K562 (cell line): Measurements from ENCODE around the gene SDK1. TPM values are rescaled to one million over a fixed set of nuclear protein-coding genes. Genes with fewer than 3 reads are reported as not detected.
A peak's percentile ranks its signal among the peaks of the same experiment; 100 is the strongest.

Source experiments
- ATAC-seq: fragments of 200-7000 bp; cut with Tn5 transposase; 3 replicates; pipeline ENCODE4 v1.9.1; 2020; ENCODE audit warnings: moderate library complexity
- BruUV-seq: library from RNA; stranded (reverse); fragments of 400-500 nt; replicated peaks from 2 replicates; lab custom pipeline; 2021; lab: Mats Ljungman, UMichigan
- CTCF ChIA-PET: fragments of 300-600 bp; formaldehyde crosslinking; extraction: SDS; loops from one replicate; lab custom pipeline; 2021; ENCODE audit warnings: low intra/inter-chr PET ratio; lab: Yijun Ruan, JAX
- POLR2A ChIA-PET: fragments of 300-600, 350-650 bp; sonication (Branson Sonifier 250); formaldehyde crosslinking; extraction: SDS; loops from one replicate; lab custom pipeline; 2021; ENCODE audit warnings: antibody characterized with exemption, inconsistent platforms; lab: Yijun Ruan, JAX
- DNase-seq, 4 experiments: peaks; one replicate each; pipeline versions ENCODE4 v3.0.0 to v3.0.0-alpha.2; 2011 to 2018; ENCODE audit warnings: low spot score in 3 of 4, mixed read lengths in 3 of 4; ENCODE audit errors: extremely low read depth in 1 of 4
- FAIRE-seq: peaks from 2 replicates; lab custom pipeline; 2011; peaks lifted over from hg19 to GRCh38; lab: Jason Lieb, UNC
- H2AFZ ChIP-seq: 2 replicates; pipeline ENCODE4 v1.6.0; 2011; ENCODE audit warnings: low read depth, low read length, control low read depth, inconsistent platforms
- H3K27ac ChIP-seq: fragments of 200-600 bp; 3 replicates; pipeline ENCODE4 v1.8.0; 2011; ENCODE audit warnings: low read depth, mild to moderate bottlenecking, control low read depth, inconsistent platforms, low read length, moderate library complexity, mixed read lengths; ENCODE audit errors: extremely low read depth
- H3K27me3 ChIP-seq, 2 experiments: fragments of 300-600 bp in 1 of 2; 2 replicates in 1 of 2; 3 replicates in 1 of 2; pipeline versions ENCODE4 v1.6.0 to v1.8.0; 2011; ENCODE audit warnings: inconsistent platforms in 2 of 2, low read length in 2 of 2, mild to moderate bottlenecking in 1 of 2, mixed read lengths in 1 of 2, moderate library complexity in 1 of 2; ENCODE audit not compliant: control insufficient read depth in 2 of 2, insufficient read depth in 2 of 2
- H3K36me3 ChIP-seq: fragments of 300-600 bp; 3 replicates; pipeline ENCODE4 v1.8.0; 2011; ENCODE audit warnings: mild to moderate bottlenecking, low read length, inconsistent platforms; ENCODE audit not compliant: control insufficient read depth, insufficient read depth
- H3K4me1 ChIP-seq, 2 experiments: fragments of 200-600 bp in 1 of 2; replicated peaks in 1 of 2; 2 replicates in 1 of 2; 3 replicates in 1 of 2; pipeline versions ENCODE4 v1.5.1 to v1.8.0; 2011; ENCODE audit warnings: inconsistent platforms in 2 of 2, low read length in 2 of 2, mild to moderate bottlenecking in 1 of 2, mixed read lengths in 1 of 2, moderate library complexity in 1 of 2; ENCODE audit not compliant: control insufficient read depth in 2 of 2, insufficient read depth in 2 of 2
- H3K4me2 ChIP-seq: 2 replicates; pipeline ENCODE4 v1.6.1; 2011; ENCODE audit warnings: low read length, control low read depth, inconsistent platforms, mixed read lengths; ENCODE audit not compliant: insufficient read depth
- H3K4me3 ChIP-seq: fragments of 200-600 bp; sonication (generic), shearing (Covaris generic); 2 replicates; pipeline ENCODE4 v1.5.1; 2016; ENCODE audit warnings: control low read depth, inconsistent platforms
- H3K79me2 ChIP-seq: fragments of 200-600 bp; 3 replicates; pipeline ENCODE4 v1.8.0; 2011; ENCODE audit warnings: low read length, inconsistent platforms; ENCODE audit not compliant: control insufficient read depth, insufficient read depth
- H3K9ac ChIP-seq, 2 experiments: 2 replicates each; pipeline versions ENCODE4 v1.6.0 to v1.6.1; 2011; ENCODE audit warnings: low read depth in 2 of 2, low read length in 2 of 2, control low read depth in 1 of 2, inconsistent platforms in 1 of 2, mild to moderate bottlenecking in 1 of 2, mixed read lengths in 1 of 2; ENCODE audit not compliant: insufficient read depth in 1 of 2
- H3K9me1 ChIP-seq: one replicate; pipeline ENCODE4 v1.6.0; 2011; ENCODE audit warnings: inconsistent platforms, mild to moderate bottlenecking, low read length, moderate library complexity; ENCODE audit not compliant: control insufficient read depth, insufficient read depth
- H3K9me3 ChIP-seq: replicated peaks from 2 replicates; pipeline ENCODE4 v1.5.1; 2011; ENCODE audit warnings: low read depth, low read length, inconsistent platforms; ENCODE audit not compliant: control insufficient read depth, insufficient read depth
- H4K20me1 ChIP-seq: replicated peaks from 2 replicates; pipeline ENCODE4 v1.6.1; 2011; ENCODE audit warnings: low read length, inconsistent platforms, mixed read lengths; ENCODE audit not compliant: control insufficient read depth, insufficient read depth
- CC2D1A ChIP-seq: fragments of 450-650 bp; IDR thresholded peaks from 2 replicates; pipeline ENCODE4 v1.6.1; 2017; ENCODE audit warnings: mild to moderate bottlenecking
- FOXJ3 ChIP-seq: sonication (generic); formaldehyde crosslinking; IDR thresholded peaks from 2 replicates; pipeline ENCODE4 v1.4.0; 2020; ENCODE audit warnings: mild to moderate bottlenecking, missing genetic modification reagents
- HLTF ChIP-seq: fragments of 450-650 bp; IDR thresholded peaks from 2 replicates; pipeline ENCODE4 v1.6.1; 2016
- MIER1 ChIP-seq: fragments of 450-650 bp; IDR thresholded peaks from 2 replicates; pipeline ENCODE4 v1.6.1; 2016; ENCODE audit warnings: antibody characterized with exemption, mild to moderate bottlenecking, low read depth
- NCOA1 ChIP-seq: fragments of 450-650 bp; IDR thresholded peaks from 2 replicates; pipeline ENCODE4 v1.6.1; 2016; ENCODE audit warnings: low read depth
- PRPF4 ChIP-seq: fragments of 200-400 bp; formaldehyde crosslinking; IDR thresholded peaks from one replicate; pipeline ENCODE4 v1.6.1; 2017; ENCODE audit warnings: low read length, low read depth, mild to moderate bottlenecking; ENCODE audit not compliant: insufficient read depth, poor library complexity, severe bottlenecking
- RFX1 ChIP-seq: fragments of 450-650 bp; IDR thresholded peaks from 2 replicates; pipeline ENCODE4 v1.6.1; 2016; ENCODE audit warnings: mild to moderate bottlenecking, moderate library complexity
- ZNF589 ChIP-seq: fragments of 200-800 bp; sonication (Bioruptor generic); IDR thresholded peaks from 2 replicates; pipeline ENCODE4 v1.6.1; 2016; ENCODE audit warnings: low read depth, missing genetic modification characterization, missing compliant biosample characterization
- ZNF717 ChIP-seq: fragments of 250-450 bp; sonication (Bioruptor Pico); IDR thresholded peaks from 2 replicates; pipeline ENCODE4 v1.5.0; 2021
- WGBS: fragments of 100-300 bp; shearing (Covaris generic); methylation state at CpG from one replicate; pipeline ENCODE4 v1.1.6; 2016; ENCODE audit warnings: low coverage, mixed read lengths; ENCODE audit not compliant: insufficient coverage; ENCODE audit errors: missing lambda C conversion rate; 5-methylcytosine and 5-hydroxymethylcytosine counted together
- in situ Hi-C: fragments of 300-500 bp; cut with MboI; formaldehyde crosslinking; loops from 4 replicates; pipeline ENCODE4 v1.15.0; 2018; ENCODE audit warnings: inconsistent platforms, mixed read lengths
- intact Hi-C: fragments of 100-400 bp; cut with micrococcal nuclease; formaldehyde crosslinking; loops from 2 replicates; pipeline ENCODE4 v1.14.2; 2022
- polyA plus RNA-seq, 8 experiments: library from polyadenylated mRNA; depleted of rRNA in 4 of 8; stranded (reverse) in 5 of 8; unstranded in 3 of 8; fragments of >200 nt; fragmentation: Nextera tagmentation in 2 of 8; fragmentation: Illumina TruSeq in 1 of 8; extraction: Ambion mirVana in 2 of 8; extraction: Trizol in 1 of 8; gene quantifications; 2 replicates each; pipeline versions ENCODE4 v1.2.1 to v1.2.3, GENCODE V29; 2011 to 2014; ENCODE audit warnings: inconsistent platforms in 1 of 8, missing spikeins in 1 of 8
- total RNA-seq, 7 experiments: library from RNA; depleted of rRNA in 6 of 7; stranded (reverse); fragments of >200 nt in 6 of 7; fragmentation: Illumina TruSeq in 2 of 7; extraction: Trizol in 2 of 7; gene quantifications; 2 replicates each; pipeline versions ENCODE4 v1.2.1 to v1.2.3, GENCODE V29; 2011 to 2021; ENCODE audit warnings: low replicate concordance in 1 of 7
- TF ChIP-seq, protein P1 (sequence below): sonication (generic); formaldehyde crosslinking; IDR thresholded peaks from 2 replicates; pipeline ENCODE4 v1.8.1; 2023; ENCODE audit warnings: mild to moderate bottlenecking, missing genetic modification reagents
- TF ChIP-seq, protein P2 (sequence below): fragments of 450-650 bp; IDR thresholded peaks from 2 replicates; pipeline ENCODE4 v1.6.1; 2016; ENCODE audit warnings: borderline replicate concordance
- TF ChIP-seq, protein P3 (sequence below): fragments of 450-650 bp; IDR thresholded peaks from one replicate; pipeline ENCODE4 v1.6.1; 2018; ENCODE audit warnings: mild to moderate bottlenecking, moderate library complexity; ENCODE audit not compliant: partially characterized antibody
- TF ChIP-seq, protein P4 (sequence below): sonication (generic); formaldehyde crosslinking; IDR thresholded peaks from 2 replicates; pipeline ENCODE4 v1.8.0; 2022; ENCODE audit warnings: mild to moderate bottlenecking, low read depth, missing genetic modification reagents
- TF ChIP-seq, protein P5 (sequence below): fragments of 450-650 bp; IDR thresholded peaks from 2 replicates; pipeline ENCODE4 v1.6.1; 2014; ENCODE audit warnings: low read depth, mild to moderate bottlenecking, moderate library complexity, borderline replicate concordance

The SDK1 gene
- total and polyA plus RNA-seq, 9 of the 15 experiments (the other 6 are each of a cell fraction or from before 2014, with no cell fraction given) = 0.16 TPM; not detected in 8

DNA sequence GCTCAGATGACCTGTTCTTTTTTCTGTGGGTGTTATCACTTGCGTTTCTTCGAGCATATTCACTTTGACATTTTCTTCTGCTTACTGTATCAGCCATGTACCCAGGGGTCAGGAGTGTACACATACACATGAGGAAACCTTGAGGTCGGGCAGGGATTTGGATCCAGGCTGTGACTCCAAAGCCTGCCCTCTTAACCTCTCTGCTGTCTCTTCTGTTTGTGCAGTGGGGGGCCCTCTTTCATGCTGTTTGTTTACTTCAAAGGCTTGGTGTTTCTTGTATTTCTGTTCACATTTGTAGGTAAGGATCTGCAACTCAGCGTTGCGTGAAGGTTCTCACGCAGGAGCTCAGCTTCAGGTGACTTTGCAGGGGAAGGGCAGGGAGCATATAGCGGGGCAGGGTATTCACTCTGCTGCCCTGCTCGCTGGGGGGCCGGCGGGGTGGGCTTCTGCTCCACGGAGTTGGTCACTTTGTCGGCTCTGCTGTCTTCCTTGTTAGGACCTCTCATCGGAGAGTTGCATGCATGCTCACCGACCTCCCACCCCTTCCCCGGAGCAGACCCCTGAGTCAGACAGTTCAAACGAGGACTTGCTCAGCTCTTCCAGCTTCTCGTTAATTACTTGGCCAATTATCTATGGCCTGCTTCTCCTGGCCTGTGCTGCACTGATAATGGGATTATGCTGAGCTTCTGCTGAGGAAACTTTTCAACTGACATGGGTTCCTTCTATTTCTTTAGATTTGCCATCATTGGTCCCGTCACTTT, 77.5 kb downstream of the SDK1 start (continued):
- TF ChIP-seq, protein P1, sequence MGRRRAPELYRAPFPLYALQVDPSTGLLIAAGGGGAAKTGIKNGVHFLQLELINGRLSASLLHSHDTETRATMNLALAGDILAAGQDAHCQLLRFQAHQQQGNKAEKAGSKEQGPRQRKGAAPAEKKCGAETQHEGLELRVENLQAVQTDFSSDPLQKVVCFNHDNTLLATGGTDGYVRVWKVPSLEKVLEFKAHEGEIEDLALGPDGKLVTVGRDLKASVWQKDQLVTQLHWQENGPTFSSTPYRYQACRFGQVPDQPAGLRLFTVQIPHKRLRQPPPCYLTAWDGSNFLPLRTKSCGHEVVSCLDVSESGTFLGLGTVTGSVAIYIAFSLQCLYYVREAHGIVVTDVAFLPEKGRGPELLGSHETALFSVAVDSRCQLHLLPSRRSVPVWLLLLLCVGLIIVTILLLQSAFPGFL (CRISPR knock-in tag) = no peak
- TF ChIP-seq, protein P2, sequence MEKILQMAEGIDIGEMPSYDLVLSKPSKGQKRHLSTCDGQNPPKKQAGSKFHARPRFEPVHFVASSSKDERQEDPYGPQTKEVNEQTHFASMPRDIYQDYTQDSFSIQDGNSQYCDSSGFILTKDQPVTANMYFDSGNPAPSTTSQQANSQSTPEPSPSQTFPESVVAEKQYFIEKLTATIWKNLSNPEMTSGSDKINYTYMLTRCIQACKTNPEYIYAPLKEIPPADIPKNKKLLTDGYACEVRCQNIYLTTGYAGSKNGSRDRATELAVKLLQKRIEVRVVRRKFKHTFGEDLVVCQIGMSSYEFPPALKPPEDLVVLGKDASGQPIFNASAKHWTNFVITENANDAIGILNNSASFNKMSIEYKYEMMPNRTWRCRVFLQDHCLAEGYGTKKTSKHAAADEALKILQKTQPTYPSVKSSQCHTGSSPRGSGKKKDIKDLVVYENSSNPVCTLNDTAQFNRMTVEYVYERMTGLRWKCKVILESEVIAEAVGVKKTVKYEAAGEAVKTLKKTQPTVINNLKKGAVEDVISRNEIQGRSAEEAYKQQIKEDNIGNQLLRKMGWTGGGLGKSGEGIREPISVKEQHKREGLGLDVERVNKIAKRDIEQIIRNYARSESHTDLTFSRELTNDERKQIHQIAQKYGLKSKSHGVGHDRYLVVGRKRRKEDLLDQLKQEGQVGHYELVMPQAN = no peak
- no peak for TF ChIP-seq NCOA1

DNA sequence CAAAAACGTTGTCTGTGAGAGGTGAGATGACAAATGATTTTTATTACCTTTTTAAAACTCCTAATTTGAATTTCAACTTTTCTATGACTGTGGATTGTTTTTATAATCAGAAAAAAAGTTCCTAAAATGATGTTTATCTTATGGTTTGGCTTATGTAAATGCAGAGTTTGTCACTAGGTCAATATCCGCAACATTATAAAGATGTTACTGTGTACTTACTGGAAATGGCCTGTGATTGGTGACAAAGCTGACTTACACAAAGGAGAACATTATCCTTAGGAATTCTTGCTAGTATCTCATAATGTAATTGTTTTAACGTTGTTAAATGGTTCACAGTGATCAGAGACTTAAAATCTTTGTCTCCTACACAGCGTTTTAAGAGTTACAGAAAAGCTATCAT, 79.0 kb downstream of the SDK1 start:
- in situ Hi-C loops = no loop called here
- H3K9me1 ChIP-seq = no peaks in the 10 kb centered on the region
- H3K36me3 ChIP-seq = no peaks in the 10 kb centered on the region
- peaks cover 3 to 26% of the 10 kb centered on the region in 2 experiments; a peak in 3 of 5 replicates for H3K27me3 ChIP-seq
- H3K9me3 ChIP-seq = no peaks in the 10 kb centered on the region
- no peak for DNase-seq
- H2AFZ ChIP-seq = no peak overlapping the region
- intact Hi-C loops = no loop called here
- H3K4me1 ChIP-seq = no peaks in the 10 kb centered on the region
- no peak overlapping the region for H3K9ac ChIP-seq
- peak; percentile 40 for FAIRE-seq
- H3K27ac ChIP-seq = no peak overlapping the region
- 0% methylated on average over 4 of the region's 4 CpGs for WGBS
- POLR2A ChIA-PET = no interaction called here
- no TSS peak for BruUV-seq
- no peaks in the 10 kb centered on the region for H4K20me1 ChIP-seq
- CTCF ChIA-PET = no interaction called here
- H3K79me2 ChIP-seq = no peaks in the 10 kb centered on the region
- no peak for ATAC-seq
- no peak overlapping the region for H3K4me3 ChIP-seq
- H3K4me2 ChIP-seq = no peak overlapping the region
- TF ChIP-seq RFX1 (no peak), FOXJ3 (no peak), PRPF4 (no peak), HLTF (no peak), ZNF717 (no peak), MIER1 (no peak), ZNF589 (CRISPR knock-in tag) (no peak), CC2D1A (no peak)
- TF ChIP-seq, protein P3, sequence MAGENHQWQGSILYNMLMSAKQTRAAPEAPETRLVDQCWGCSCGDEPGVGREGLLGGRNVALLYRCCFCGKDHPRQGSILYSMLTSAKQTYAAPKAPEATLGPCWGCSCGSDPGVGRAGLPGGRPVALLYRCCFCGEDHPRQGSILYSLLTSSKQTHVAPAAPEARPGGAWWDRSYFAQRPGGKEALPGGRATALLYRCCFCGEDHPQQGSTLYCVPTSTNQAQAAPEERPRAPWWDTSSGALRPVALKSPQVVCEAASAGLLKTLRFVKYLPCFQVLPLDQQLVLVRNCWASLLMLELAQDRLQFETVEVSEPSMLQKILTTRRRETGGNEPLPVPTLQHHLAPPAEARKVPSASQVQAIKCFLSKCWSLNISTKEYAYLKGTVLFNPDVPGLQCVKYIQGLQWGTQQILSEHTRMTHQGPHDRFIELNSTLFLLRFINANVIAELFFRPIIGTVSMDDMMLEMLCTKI = no peak
- TF ChIP-seq, protein P4, sequence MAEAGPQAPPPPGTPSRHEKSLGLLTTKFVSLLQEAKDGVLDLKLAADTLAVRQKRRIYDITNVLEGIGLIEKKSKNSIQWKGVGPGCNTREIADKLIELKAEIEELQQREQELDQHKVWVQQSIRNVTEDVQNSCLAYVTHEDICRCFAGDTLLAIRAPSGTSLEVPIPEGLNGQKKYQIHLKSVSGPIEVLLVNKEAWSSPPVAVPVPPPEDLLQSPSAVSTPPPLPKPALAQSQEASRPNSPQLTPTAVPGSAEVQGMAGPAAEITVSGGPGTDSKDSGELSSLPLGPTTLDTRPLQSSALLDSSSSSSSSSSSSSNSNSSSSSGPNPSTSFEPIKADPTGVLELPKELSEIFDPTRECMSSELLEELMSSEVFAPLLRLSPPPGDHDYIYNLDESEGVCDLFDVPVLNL (CRISPR knock-in tag) = no peak
- TF ChIP-seq, protein P5, sequence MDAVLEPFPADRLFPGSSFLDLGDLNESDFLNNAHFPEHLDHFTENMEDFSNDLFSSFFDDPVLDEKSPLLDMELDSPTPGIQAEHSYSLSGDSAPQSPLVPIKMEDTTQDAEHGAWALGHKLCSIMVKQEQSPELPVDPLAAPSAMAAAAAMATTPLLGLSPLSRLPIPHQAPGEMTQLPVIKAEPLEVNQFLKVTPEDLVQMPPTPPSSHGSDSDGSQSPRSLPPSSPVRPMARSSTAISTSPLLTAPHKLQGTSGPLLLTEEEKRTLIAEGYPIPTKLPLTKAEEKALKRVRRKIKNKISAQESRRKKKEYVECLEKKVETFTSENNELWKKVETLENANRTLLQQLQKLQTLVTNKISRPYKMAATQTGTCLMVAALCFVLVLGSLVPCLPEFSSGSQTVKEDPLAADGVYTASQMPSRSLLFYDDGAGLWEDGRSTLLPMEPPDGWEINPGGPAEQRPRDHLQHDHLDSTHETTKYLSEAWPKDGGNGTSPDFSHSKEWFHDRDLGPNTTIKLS = no peak
